Panc1 (cell line): ENCODE measurements around the gene USP11. TPM values are rescaled to one million over a fixed set of nuclear protein-coding genes. Genes with fewer than 3 reads are reported as not detected.

ENCODE experiments used
- ATAC-seq: fragments of 200-7000 bp; cut with Tn5 transposase; 2 replicates; pipeline ENCODE4 v1.9.1; 2020; ENCODE audit warnings: mild to moderate bottlenecking, moderate library complexity
- BruUV-seq: library from RNA; stranded (reverse); fragments of 400-500 nt; replicated peaks from 2 replicates; lab custom pipeline; 2021; lab: Mats Ljungman, UMichigan
- CTCF ChIA-PET: fragments of 300-600 bp; sonication (Branson Sonifier 250); formaldehyde crosslinking; loops from one replicate; lab custom pipeline; 2022; ENCODE audit warnings: antibody characterized with exemption; lab: Charles Lee
- POLR2A ChIA-PET: fragments of 300-600 bp; sonication (Branson Sonifier 250); formaldehyde crosslinking; loops from one replicate; lab custom pipeline; 2022; ENCODE audit warnings: antibody characterized with exemption; lab: Charles Lee
- DNase-seq: peaks from one replicate; pipeline ENCODE4 v3.0.0-alpha.2; 2010; ENCODE audit warnings: low read depth, low spot score
- H3K27ac ChIP-seq: 2 replicates; pipeline ENCODE4 v1.5.1; 2011; ENCODE audit warnings: mild to moderate bottlenecking, low read length, inconsistent platforms
- H3K27me3 ChIP-seq: fragments of 200-500 bp; sonication (Bioruptor generic); 2 replicates; pipeline ENCODE4 v1.6.0; 2014; ENCODE audit warnings: low read length, inconsistent platforms; ENCODE audit not compliant: control insufficient read depth, insufficient read depth
- H3K36me3 ChIP-seq: fragments of 200-500 bp; sonication (Bioruptor generic); 2 replicates; pipeline ENCODE4 v1.5.1; 2014; ENCODE audit warnings: inconsistent platforms, mild to moderate bottlenecking, low read length, moderate library complexity; ENCODE audit not compliant: control insufficient read depth, insufficient read depth
- H3K4me1 ChIP-seq: 2 replicates; pipeline ENCODE4 v1.5.1; 2011; ENCODE audit warnings: inconsistent platforms, mild to moderate bottlenecking, low read length, moderate library complexity; ENCODE audit not compliant: control insufficient read depth, insufficient read depth
- H3K4me3 ChIP-seq, 2 experiments: 2 replicates each; pipeline ENCODE4 v1.5.1; 2011 to 2012; ENCODE audit warnings: low read depth in 2 of 2, low read length in 2 of 2, mild to moderate bottlenecking in 2 of 2, inconsistent platforms in 1 of 2, moderate library complexity in 1 of 2
- H3K9me3 ChIP-seq: fragments of 200-500 bp; sonication (Bioruptor generic); 2 replicates; pipeline ENCODE4 v1.5.1; 2014; ENCODE audit warnings: low read depth, mild to moderate bottlenecking, inconsistent platforms, low read length, moderate library complexity; ENCODE audit not compliant: control insufficient read depth, insufficient read depth
- POLR2AphosphoS5 ChIP-seq: IDR thresholded peaks from 2 replicates; pipeline ENCODE4 v1.6.1; 2012; ENCODE audit warnings: mild to moderate bottlenecking, low read depth, low read length, moderate library complexity
- SIN3A ChIP-seq: IDR thresholded peaks from 2 replicates; pipeline ENCODE4 v1.6.1; 2012; ENCODE audit warnings: low read depth, mild to moderate bottlenecking, low read length, moderate library complexity, borderline replicate concordance; ENCODE audit not compliant: insufficient read depth
- TCF7L2 ChIP-seq: IDR thresholded peaks from 2 replicates; pipeline ENCODE4 v1.6.1; 2011; ENCODE audit warnings: mild to moderate bottlenecking, low read depth, low read length, inconsistent platforms
- in situ Hi-C: cut with HindIII; loops from 2 replicates; pipeline ENCODE4 v1.10.0; 2016; ENCODE audit warnings: low sequenced_read_pairs, low pct_unique_long_range_greater_than_20kb
- intact Hi-C: fragments of 100-400 bp; cut with micrococcal nuclease; formaldehyde crosslinking; loops from one replicate; pipeline ENCODE4 v1.10.0; 2022; ENCODE audit not compliant: unreplicated experiment
- total RNA-seq: library from RNA; stranded (reverse); gene quantifications from one replicate; pipeline ENCODE4 v1.2.1, GENCODE V29; 2021; ENCODE audit not compliant: unreplicated experiment
- TF ChIP-seq, protein P1 (sequence below): fragments of 450-650 bp; IDR thresholded peaks from 2 replicates; pipeline ENCODE4 v1.5.1; 2017; ENCODE audit warnings: mild to moderate bottlenecking
- TF ChIP-seq, protein P2 (sequence below), 2 experiments: IDR thresholded peaks; 2 replicates each; pipeline ENCODE4 v1.6.1; 2011 to 2012; ENCODE audit warnings: low read depth in 2 of 2, control low read depth in 1 of 2, low read length in 1 of 2, mild to moderate bottlenecking in 1 of 2, moderate library complexity in 1 of 2; ENCODE audit not compliant: insufficient read depth in 1 of 2

The USP11 gene
- total RNA-seq, 1 experiment from 2014 or later = 82.4 TPM

GRCh38 chrX:47229427-47229826 lies 3.4 kb upstream of the USP11 start:
- no peak for DNase-seq
- H3K4me1 ChIP-seq = peaks cover 6% of the 10 kb centered on the region; the same call in 1 of the 2 replicates
- no peaks in the 10 kb centered on the region for H3K9me3 ChIP-seq
- no peak for ATAC-seq
- peaks cover 23% of the 10 kb centered on the region for H3K36me3 ChIP-seq
- BruUV-seq = no TSS peak
- H3K27me3 ChIP-seq = no peaks in the 10 kb centered on the region
- no peak overlapping the region for H3K27ac ChIP-seq
- ChIA-PET CTCF (no interaction called here), POLR2A (no interaction called here)
- in situ Hi-C loops = no loop called here
- no peak overlapping the region for H3K4me3 ChIP-seq
- intact Hi-C loops = no loop called here
- TF ChIP-seq, protein P1, sequence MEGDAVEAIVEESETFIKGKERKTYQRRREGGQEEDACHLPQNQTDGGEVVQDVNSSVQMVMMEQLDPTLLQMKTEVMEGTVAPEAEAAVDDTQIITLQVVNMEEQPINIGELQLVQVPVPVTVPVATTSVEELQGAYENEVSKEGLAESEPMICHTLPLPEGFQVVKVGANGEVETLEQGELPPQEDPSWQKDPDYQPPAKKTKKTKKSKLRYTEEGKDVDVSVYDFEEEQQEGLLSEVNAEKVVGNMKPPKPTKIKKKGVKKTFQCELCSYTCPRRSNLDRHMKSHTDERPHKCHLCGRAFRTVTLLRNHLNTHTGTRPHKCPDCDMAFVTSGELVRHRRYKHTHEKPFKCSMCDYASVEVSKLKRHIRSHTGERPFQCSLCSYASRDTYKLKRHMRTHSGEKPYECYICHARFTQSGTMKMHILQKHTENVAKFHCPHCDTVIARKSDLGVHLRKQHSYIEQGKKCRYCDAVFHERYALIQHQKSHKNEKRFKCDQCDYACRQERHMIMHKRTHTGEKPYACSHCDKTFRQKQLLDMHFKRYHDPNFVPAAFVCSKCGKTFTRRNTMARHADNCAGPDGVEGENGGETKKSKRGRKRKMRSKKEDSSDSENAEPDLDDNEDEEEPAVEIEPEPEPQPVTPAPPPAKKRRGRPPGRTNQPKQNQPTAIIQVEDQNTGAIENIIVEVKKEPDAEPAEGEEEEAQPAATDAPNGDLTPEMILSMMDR = no peak
- TF ChIP-seq TCF7L2 = no peak
- no peak for TF ChIP-seq POLR2AphosphoS5
- TF ChIP-seq, protein P2, sequence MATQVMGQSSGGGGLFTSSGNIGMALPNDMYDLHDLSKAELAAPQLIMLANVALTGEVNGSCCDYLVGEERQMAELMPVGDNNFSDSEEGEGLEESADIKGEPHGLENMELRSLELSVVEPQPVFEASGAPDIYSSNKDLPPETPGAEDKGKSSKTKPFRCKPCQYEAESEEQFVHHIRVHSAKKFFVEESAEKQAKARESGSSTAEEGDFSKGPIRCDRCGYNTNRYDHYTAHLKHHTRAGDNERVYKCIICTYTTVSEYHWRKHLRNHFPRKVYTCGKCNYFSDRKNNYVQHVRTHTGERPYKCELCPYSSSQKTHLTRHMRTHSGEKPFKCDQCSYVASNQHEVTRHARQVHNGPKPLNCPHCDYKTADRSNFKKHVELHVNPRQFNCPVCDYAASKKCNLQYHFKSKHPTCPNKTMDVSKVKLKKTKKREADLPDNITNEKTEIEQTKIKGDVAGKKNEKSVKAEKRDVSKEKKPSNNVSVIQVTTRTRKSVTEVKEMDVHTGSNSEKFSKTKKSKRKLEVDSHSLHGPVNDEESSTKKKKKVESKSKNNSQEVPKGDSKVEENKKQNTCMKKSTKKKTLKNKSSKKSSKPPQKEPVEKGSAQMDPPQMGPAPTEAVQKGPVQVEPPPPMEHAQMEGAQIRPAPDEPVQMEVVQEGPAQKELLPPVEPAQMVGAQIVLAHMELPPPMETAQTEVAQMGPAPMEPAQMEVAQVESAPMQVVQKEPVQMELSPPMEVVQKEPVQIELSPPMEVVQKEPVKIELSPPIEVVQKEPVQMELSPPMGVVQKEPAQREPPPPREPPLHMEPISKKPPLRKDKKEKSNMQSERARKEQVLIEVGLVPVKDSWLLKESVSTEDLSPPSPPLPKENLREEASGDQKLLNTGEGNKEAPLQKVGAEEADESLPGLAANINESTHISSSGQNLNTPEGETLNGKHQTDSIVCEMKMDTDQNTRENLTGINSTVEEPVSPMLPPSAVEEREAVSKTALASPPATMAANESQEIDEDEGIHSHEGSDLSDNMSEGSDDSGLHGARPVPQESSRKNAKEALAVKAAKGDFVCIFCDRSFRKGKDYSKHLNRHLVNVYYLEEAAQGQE (IDR thresholded peaks at IDR 0.05; ENCODE audit: insufficient read depth in 1 of 2, low read depth in 2 of 2, low read length in 1 of 2) = no peak
- TF ChIP-seq SIN3A = no peak

DNA sequence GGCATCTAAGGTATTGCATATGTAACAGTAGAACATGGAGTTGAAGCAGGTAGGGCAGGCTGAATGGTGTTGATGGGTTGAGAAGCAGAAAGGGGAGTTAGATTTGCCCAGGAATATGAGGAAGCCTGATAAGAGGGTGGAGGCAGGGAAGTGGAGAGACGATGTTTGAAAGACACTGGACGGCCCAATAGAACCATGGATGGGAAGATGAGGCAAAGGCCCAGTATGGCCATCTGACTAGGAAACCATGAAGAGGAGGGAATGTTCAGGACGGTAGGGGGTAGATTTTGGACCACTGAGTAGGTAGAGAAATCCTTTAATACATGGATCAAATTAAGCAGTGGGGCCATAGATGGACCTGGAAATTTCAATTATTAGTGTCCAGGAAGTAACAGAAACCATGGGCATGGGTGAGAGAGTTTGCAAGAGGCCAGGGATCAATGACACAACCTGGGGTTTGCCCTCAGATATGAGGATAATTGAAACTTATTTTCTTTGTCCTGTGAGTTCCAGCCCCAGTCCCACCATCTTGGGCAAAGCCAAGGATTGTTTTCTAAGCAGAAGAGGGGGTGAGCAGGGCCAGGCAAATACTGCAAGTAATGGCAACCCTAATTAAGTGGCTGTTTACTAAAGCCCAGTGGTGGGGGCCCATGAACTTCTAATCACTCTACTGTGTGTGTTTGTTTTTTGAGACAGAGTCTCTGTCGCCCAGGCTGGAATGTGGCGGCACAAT lies 2.5 kb upstream of the USP11 start:
- DNase-seq (no peak), ATAC-seq (no peak)
- H3K36me3 ChIP-seq = peaks cover 16% of the 10 kb centered on the region
- CTCF ChIA-PET = no interaction called here
- no peak overlapping the region for H3K4me3 ChIP-seq
- H3K27me3 ChIP-seq = no peaks in the 10 kb centered on the region
- TF ChIP-seq POLR2AphosphoS5 = peak; percentile 66
- TF ChIP-seq TCF7L2 = no peak
- BruUV-seq = no TSS peak
- no peak overlapping the region for H3K27ac ChIP-seq
- intact Hi-C loops (no loop called here), in situ Hi-C loops (no loop called here)
- H3K4me1 ChIP-seq = peaks cover 10% of the 10 kb centered on the region; the same call in 1 of the 2 replicates
- no peaks in the 10 kb centered on the region for H3K9me3 ChIP-seq
- POLR2A ChIA-PET = no interaction called here

DNA sequence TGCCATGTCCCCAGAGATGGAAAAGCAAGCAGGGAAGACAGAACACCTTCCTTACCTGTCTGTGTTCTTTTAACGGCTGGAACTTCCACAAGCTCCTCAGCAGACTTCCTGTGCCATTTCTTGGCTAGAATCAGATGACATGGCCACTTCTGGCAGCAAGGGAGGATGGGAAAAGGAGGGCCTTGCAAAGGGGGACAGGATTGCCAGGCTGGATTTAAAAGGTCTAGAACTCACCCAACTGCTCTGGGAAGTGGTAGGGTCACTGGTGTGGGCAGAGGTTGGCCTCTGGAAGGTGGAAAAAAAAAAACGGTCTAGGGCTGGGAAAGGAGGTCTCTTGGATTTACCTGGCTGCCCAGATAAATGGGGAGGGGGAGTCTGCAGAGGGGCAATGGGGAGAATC lies 1.6 kb upstream of the USP11 start:
- intact Hi-C loops = no loop called here
- H3K27me3 ChIP-seq = no peaks in the 10 kb centered on the region
- POLR2A ChIA-PET = no interaction called here
- H3K27ac ChIP-seq = 0 out of 2 replicates have a peak overlapping the region, but pooled peaks have one; percentile 23
- ATAC-seq = no peak
- H3K4me3 ChIP-seq = no peak overlapping the region
- H3K9me3 ChIP-seq = no peaks in the 10 kb centered on the region
- no peak for TF ChIP-seq TCF7L2
- no peak for TF ChIP-seq POLR2AphosphoS5
- TF ChIP-seq, protein P1 = no peak
- TF ChIP-seq, protein P2 (IDR thresholded peaks at IDR 0.05; ENCODE audit: insufficient read depth in 1 of 2, low read depth in 2 of 2, low read length in 1 of 2) = no peak
- TF ChIP-seq SIN3A = no peak
- H3K4me1 ChIP-seq = peaks cover 10% of the 10 kb centered on the region; the same call in 1 of the 2 replicates
- DNase-seq = no peak
- CTCF ChIA-PET = no interaction called here
- in situ Hi-C loops = no loop called here
- H3K36me3 ChIP-seq = peaks cover 13% of the 10 kb centered on the region
- BruUV-seq = no TSS peak
